Vagina (tissue), 2 donors: Measurements from ENCODE around the gene MACO1.
"Not testable (repeated sequence)": the region's sequence is repeated elsewhere in the genome, so short reads cannot be mapped to it uniquely, and the experiment has no call there.

Source experiments
- CTCF ChIP-seq, 3 experiments: fragments of 450-650 bp in 2 of 3; fragments of 200-600 bp in 1 of 3; sonication (generic) in 1 of 3; IDR thresholded peaks; one replicate each; pipeline ENCODE4 v1.5.1; 2017 to 2019; ENCODE audit warnings: antibody characterized with exemption in 3 of 3, mild to moderate bottlenecking in 2 of 3, moderate library complexity in 2 of 3
- POLR2A ChIP-seq, 2 donors: fragments of 450-650 bp; IDR thresholded peaks; one replicate each; pipeline ENCODE4 v1.6.1; 2017; ENCODE audit warnings: antibody characterized with exemption in 2 of 2, mild to moderate bottlenecking in 2 of 2, moderate library complexity in 2 of 2
- POLR2AphosphoS5 ChIP-seq, 2 donors: sonication (generic); formaldehyde crosslinking; IDR thresholded peaks; one replicate each; pipeline ENCODE4 v1.9.0; 2017; ENCODE audit warnings: antibody characterized with exemption in 2 of 2, mild to moderate bottlenecking in 2 of 2, low read depth in 1 of 2; ENCODE audit not compliant: insufficient read depth in 1 of 2

- TF ChIP-seq CTCF (IDR thresholded peaks at IDR 0.05); POLR2A (IDR thresholded peaks at IDR 0.05); POLR2AphosphoS5 (IDR thresholded peaks at IDR 0.05; ENCODE audit: insufficient read depth in 1 of 2, low read depth in 1 of 2): not testable (repeated sequence)
Measured at GRCh38 chr1:25397549-25397948, 33.1 kb upstream of the MACO1 start.
